ENCODE results near the gene GPALPP1.

Gene GPALPP1

GRCh38 chr13:45068036-45069001 is 79.0 kb downstream of the GPALPP1 start:
- DNase-seq = no peak

- no peak for DNase-seq
Measured at GRCh38 chr13:45073809-45074208, 84.5 kb downstream of the GPALPP1 start.

GRCh38 chr13:45074721-45075120 is 85.4 kb downstream of the GPALPP1 start:
- DNase-seq = no peak

- no peak for DNase-seq
Measured at GRCh38 chr13:45078003-45078402, 88.7 kb downstream of the GPALPP1 start.

All from GOT3 (cell line).